IMR-90 (cell line): Measurements from ENCODE around the gene WDR70. TPM values are rescaled to one million over a fixed set of nuclear protein-coding genes. Genes with fewer than 3 reads are reported as not detected.

Experiments used
- ATAC-seq: fragments of 200-7000 bp; cut with Tn5 transposase; 2 replicates; pipeline ENCODE4 v1.9.1; 2020; ENCODE audit warnings: low read depth, mild to moderate bottlenecking, moderate library complexity
- BruUV-seq: library from RNA; stranded (reverse); fragments of 400-500 nt; replicated peaks from 2 replicates; lab custom pipeline; 2021; lab: Mats Ljungman, UMichigan
- CTCF ChIA-PET: fragments of 300-600 bp; formaldehyde crosslinking; extraction: SDS; loops from one replicate; lab custom pipeline; 2021; ENCODE audit warnings: antibody characterized with exemption; lab: Yijun Ruan, JAX
- POLR2A ChIA-PET: fragments of 300-600 bp; sonication (Branson Sonifier 250); formaldehyde crosslinking; loops from one replicate; lab custom pipeline; 2022; ENCODE audit warnings: antibody characterized with exemption; ENCODE audit not compliant: unreplicated experiment; lab: Charles Lee
- DNase-seq: peaks from one replicate; pipeline ENCODE4 v3.0.0; 2013
- H2AFZ ChIP-seq: replicated peaks from 2 replicates; pipeline ENCODE3; 2013; ENCODE audit warnings: low read length, mild to moderate bottlenecking; ENCODE audit not compliant: poor library complexity
- H2AK5ac ChIP-seq: 2 replicates; pipeline ENCODE4 v1.6.1; 2013; ENCODE audit warnings: low read depth, low read length, inconsistent platforms
- H2AK9ac ChIP-seq: replicated peaks from 2 replicates; pipeline ENCODE3; 2013; ENCODE audit warnings: mild to moderate bottlenecking, low read depth, low read length, moderate library complexity; ENCODE audit not compliant: poor library complexity
- H2BK120ac ChIP-seq: 2 replicates; pipeline ENCODE4 v1.6.1; 2013; ENCODE audit warnings: low read depth, low read length, inconsistent platforms
- H2BK15ac ChIP-seq: 3 replicates; pipeline ENCODE4 v1.6.1; 2013; ENCODE audit warnings: low read depth, low read length, inconsistent platforms
- H2BK20ac ChIP-seq: 2 replicates; pipeline ENCODE4 v1.6.1; 2013; ENCODE audit warnings: low read depth, mild to moderate bottlenecking, inconsistent platforms, low read length, moderate library complexity
- H2BK5ac ChIP-seq: 2 replicates; pipeline ENCODE4 v1.6.1; 2013; ENCODE audit warnings: mild to moderate bottlenecking, low read depth, low read length, inconsistent platforms; ENCODE audit not compliant: poor library complexity, severe bottlenecking
- H3K14ac ChIP-seq: replicated peaks from 2 replicates; pipeline ENCODE4 v1.6.1; 2013; ENCODE audit warnings: low read depth, low read length, inconsistent platforms
- H3K18ac ChIP-seq: 2 replicates; pipeline ENCODE4 v1.6.1; 2013; ENCODE audit warnings: low read depth, low read length, control low read depth
- H3K23ac ChIP-seq: 2 replicates; pipeline ENCODE4 v1.6.1; 2013; ENCODE audit warnings: low read depth, low read length, inconsistent platforms
- H3K27ac ChIP-seq: 2 replicates; pipeline ENCODE4 v1.5.1; 2013; ENCODE audit warnings: mild to moderate bottlenecking, control low read depth, low read length; ENCODE audit not compliant: insufficient read depth
- H3K27me3 ChIP-seq: 2 replicates; pipeline ENCODE4 v1.6.1; 2013; ENCODE audit warnings: low read length; ENCODE audit not compliant: control insufficient read depth, insufficient read depth
- H3K36me3 ChIP-seq: 2 replicates; pipeline ENCODE4 v1.6.1; 2013; ENCODE audit warnings: low read length, mixed read lengths; ENCODE audit not compliant: control insufficient read depth, insufficient read depth
- H3K4ac ChIP-seq: 2 replicates; pipeline ENCODE4 v1.6.1; 2013; ENCODE audit warnings: low read depth, low read length, inconsistent platforms
- H3K4me1 ChIP-seq: 2 replicates; pipeline ENCODE4 v1.6.1; 2013; ENCODE audit warnings: low read length, mixed read lengths; ENCODE audit not compliant: control insufficient read depth, insufficient read depth
- H3K4me2 ChIP-seq: 2 replicates; pipeline ENCODE4 v1.6.1; 2013; ENCODE audit warnings: low read depth, mild to moderate bottlenecking, control low read depth, low read length, moderate library complexity
- H3K4me3 ChIP-seq: 2 replicates; pipeline ENCODE4 v1.5.1; 2013; ENCODE audit warnings: low read depth, mild to moderate bottlenecking, control low read depth, low read length, moderate library complexity; ENCODE audit not compliant: insufficient read depth
- H3K56ac ChIP-seq: 2 replicates; pipeline ENCODE4 v1.6.1; 2013; ENCODE audit warnings: low read length, inconsistent platforms; ENCODE audit not compliant: insufficient read depth; ENCODE audit errors: extremely low read depth
- H3K79me1 ChIP-seq, 2 experiments: 2 replicates each; pipeline ENCODE4 v1.6.1; 2013; ENCODE audit warnings: low read length in 2 of 2, inconsistent platforms in 1 of 2, low read depth in 1 of 2
- H3K9ac ChIP-seq: 2 replicates; pipeline ENCODE4 v1.6.1; 2013; ENCODE audit warnings: low read depth, low read length, control low read depth
- H3K9me1 ChIP-seq: 2 replicates; pipeline ENCODE4 v1.6.1; 2013; ENCODE audit warnings: low read length, inconsistent platforms; ENCODE audit not compliant: insufficient read depth
- H3K9me3 ChIP-seq: 2 replicates; pipeline ENCODE4 v1.6.1; 2013; ENCODE audit warnings: low read length; ENCODE audit not compliant: control insufficient read depth, insufficient read depth
- H4K20me1 ChIP-seq: 2 replicates; pipeline ENCODE4 v1.6.1; 2013; ENCODE audit warnings: low read length, inconsistent platforms; ENCODE audit not compliant: insufficient read depth
- H4K5ac ChIP-seq: 2 replicates; pipeline ENCODE4 v1.6.1; 2013; ENCODE audit warnings: mild to moderate bottlenecking, low read depth, low read length, control low read depth
- H4K8ac ChIP-seq, 2 experiments: 2 replicates each; pipeline ENCODE4 v1.6.1; 2013; ENCODE audit warnings: low read depth in 2 of 2, low read length in 2 of 2, control low read depth in 1 of 2, inconsistent platforms in 1 of 2
- H4K91ac ChIP-seq: 2 replicates; pipeline ENCODE4 v1.6.1; 2013; ENCODE audit warnings: low read depth, low read length, inconsistent platforms; ENCODE audit not compliant: insufficient read depth
- BHLHE40 ChIP-seq: fragments of 150-350 bp; IDR thresholded peaks from 2 replicates; pipeline ENCODE4 v1.6.1; 2016; ENCODE audit warnings: mild to moderate bottlenecking, low read depth, low read length
- CEBPB ChIP-seq: IDR thresholded peaks from 2 replicates; pipeline ENCODE4 v1.6.1; 2012; ENCODE audit warnings: low read depth, low read length, improper control_type of control experiment
- CHD1 ChIP-seq: IDR thresholded peaks from 2 replicates; pipeline ENCODE4 v1.6.1; 2012; ENCODE audit warnings: low read depth, low read length, improper control_type of control experiment
- CTCF ChIP-seq: conservative IDR thresholded peaks from 2 replicates; pipeline ENCODE4 v1.5.1; 2012; ENCODE audit warnings: mild to moderate bottlenecking, low read depth, low read length, improper control_type of control experiment
- ELK1 ChIP-seq: fragments of 150-350 bp; IDR thresholded peaks from 2 replicates; pipeline ENCODE4 v1.6.1; 2016; ENCODE audit warnings: low read depth, mild to moderate bottlenecking, low read length, moderate library complexity, borderline replicate concordance
- FOS ChIP-seq: fragments of 150-350 bp; IDR thresholded peaks from 2 replicates; pipeline ENCODE4 v1.6.1; 2016; ENCODE audit warnings: low read depth, low read length
- MAZ ChIP-seq: IDR thresholded peaks from 2 replicates; pipeline ENCODE4 v1.6.1; 2012; ENCODE audit warnings: low read depth, mild to moderate bottlenecking, low read length, improper control_type of control experiment, moderate library complexity, borderline replicate concordance
- MXI1 ChIP-seq: IDR thresholded peaks from 2 replicates; pipeline ENCODE4 v1.6.1; 2012; ENCODE audit warnings: low read depth, mild to moderate bottlenecking, low read length, moderate library complexity, borderline replicate concordance
- NFE2L2 ChIP-seq: fragments of 150-350 bp; IDR thresholded peaks from 2 replicates; pipeline ENCODE4 v1.6.1; 2016; ENCODE audit warnings: low read depth, mild to moderate bottlenecking, low read length
- POLR2A ChIP-seq: IDR thresholded peaks from 2 replicates; pipeline ENCODE4 v1.6.1; 2012; ENCODE audit warnings: mild to moderate bottlenecking, low read depth, low read length
- RAD21 ChIP-seq: IDR thresholded peaks from 2 replicates; pipeline ENCODE4 v1.6.1; 2012; ENCODE audit warnings: low read length, improper control_type of control experiment
- RCOR1 ChIP-seq: IDR thresholded peaks from 2 replicates; pipeline ENCODE4 v1.6.1; 2012; ENCODE audit warnings: mild to moderate bottlenecking, low read length, improper control_type of control experiment; ENCODE audit not compliant: insufficient replicate concordance
- RFX5 ChIP-seq: IDR thresholded peaks from 2 replicates; pipeline ENCODE4 v1.8.0; 2012; ENCODE audit warnings: low read depth, mild to moderate bottlenecking, low read length, moderate library complexity
- SMC3 ChIP-seq: fragments of 150-350 bp; IDR thresholded peaks from 2 replicates; pipeline ENCODE4 v1.6.1; 2016; ENCODE audit warnings: low read depth, mild to moderate bottlenecking, antibody characterized with exemption, low read length, moderate library complexity
- USF2 ChIP-seq: fragments of 150-350 bp; IDR thresholded peaks from 2 replicates; pipeline ENCODE4 v1.6.1; 2017; ENCODE audit warnings: mild to moderate bottlenecking, antibody characterized with exemption, low read length, low read depth
- WGBS, 2 experiments: methylation state at CpG; one replicate each; pipeline versions ENCODE4 v1.1.5 to v1.1.7; 2013; ENCODE audit warnings: missing lambda C conversion rate in 2 of 2; ENCODE audit not compliant: insufficient read length in 1 of 2; ENCODE audit errors: extremely low coverage in 2 of 2; 5-methylcytosine and 5-hydroxymethylcytosine counted together
- dilution Hi-C: fragments of 300-500 bp; cut with HindIII; formaldehyde crosslinking; loops from one replicate; pipeline ENCODE4 v1.14.3; 2018; ENCODE audit warnings: low sequenced_read_pairs; ENCODE audit not compliant: unreplicated experiment
- in situ Hi-C: fragments of 300-500 bp; cut with MboI; formaldehyde crosslinking; loops from 3 replicates; pipeline ENCODE4 v1.14.3; 2019; ENCODE audit warnings: low sequenced_read_pairs, inconsistent platforms, mixed read lengths
- intact Hi-C: fragments of 100-400 bp; cut with micrococcal nuclease; formaldehyde crosslinking; loops from 2 replicates; pipeline ENCODE4 v1.10.0; 2022
- polyA plus RNA-seq, 3 experiments: library from polyadenylated mRNA; depleted of rRNA; stranded (reverse); fragments of >200 nt; gene quantifications; 2 replicates each; pipeline ENCODE4 v1.2.3, GENCODE V29; 2012; ENCODE audit warnings: low replicate concordance in 1 of 3
- total RNA-seq: library from RNA; depleted of rRNA; stranded (reverse); fragments of >200 nt; gene quantifications from 2 replicates; pipeline ENCODE4 v1.2.3, GENCODE V29; 2012

WDR70 gene
- total and polyA plus RNA-seq, 2 of the 4 experiments (the other 2 are of a cell fraction) = 16.7 to 29.9 TPM

GRCh38 chr5:37662362-37662761 lies 283.2 kb downstream of the WDR70 start:
- no peak overlapping the region for H2BK20ac ChIP-seq
- no peaks in the 10 kb centered on the region; the same call in 1 of the 2 replicates for H3K9me1 ChIP-seq
- intact Hi-C loops (no loop called here), in situ Hi-C loops (no loop called here), dilution Hi-C loops (no loop called here)
- WGBS, 2 experiments = no CpG with 5 or more reads among the region's 3 CpGs
- H3K27me3 ChIP-seq = no peaks in the 10 kb centered on the region
- CTCF ChIA-PET = interaction anchor here (0.7 kb wide), 1 partner anchor 87 kb away, joined by 6 read pairs; no protein-coding TSS in a partner anchor
- no peak overlapping the region for H3K4me3 ChIP-seq
- POLR2A ChIA-PET = no interaction called here
- no peaks in the 10 kb centered on the region for H3K9me3 ChIP-seq
- H3K9ac ChIP-seq = no peak overlapping the region
- no peak overlapping the region for H4K8ac ChIP-seq
- H3K4ac ChIP-seq = no peak overlapping the region
- H2AFZ ChIP-seq = no peak overlapping the region
- H3K14ac ChIP-seq = no peak overlapping the region
- H4K5ac ChIP-seq = no peak overlapping the region
- H3K79me1 ChIP-seq = peaks cover 6 to 9% of the 10 kb centered on the region in 2 experiments; a peak in 1 of 4 replicates
- H2AK5ac ChIP-seq = no peak overlapping the region
- H4K20me1 ChIP-seq = no peaks in the 10 kb centered on the region
- H3K27ac ChIP-seq = no peak overlapping the region
- no peak overlapping the region for H3K4me2 ChIP-seq
- no peak overlapping the region for H3K23ac ChIP-seq
- H2BK120ac ChIP-seq = no peak overlapping the region
- no peak overlapping the region for H3K18ac ChIP-seq
- BruUV-seq = no TSS peak
- H4K91ac ChIP-seq = no peak overlapping the region
- H2BK15ac ChIP-seq = no peak overlapping the region
- TF ChIP-seq MAZ (no peak), CEBPB (no peak), ELK1 (no peak), RFX5 (no peak), USF2 (no peak), POLR2A (no peak), MXI1 (no peak), RAD21 (no peak), SMC3 (no peak), BHLHE40 (no peak), CHD1 (no peak), FOS (no peak), CTCF (no peak), RCOR1 (no peak), NFE2L2 (no peak)
- no peak overlapping the region for H2BK5ac ChIP-seq
- no peaks in the 10 kb centered on the region for H3K36me3 ChIP-seq
- H2AK9ac ChIP-seq = no peak overlapping the region
- H3K56ac ChIP-seq = no peak overlapping the region
- ATAC-seq (no peak), DNase-seq (no peak)
- H3K4me1 ChIP-seq = peaks cover 4% of the 10 kb centered on the region
